DND-41 (cell line): ENCODE results near the gene HSPA1A.
"Not testable (repeated sequence)": the region's sequence is repeated elsewhere in the genome, so short reads cannot be mapped to it uniquely, and the experiment has no call there.

Experiments used
- ATAC-seq: fragments of 200-7000 bp; cut with Tn5 transposase; 3 replicates; pipeline ENCODE4 v1.9.1; 2021; ENCODE audit warnings: low read depth; ENCODE audit not compliant: insufficient read depth
- DNase-seq: peaks from one replicate; pipeline ENCODE4 v3.0.0-alpha.2; 2020
- H2AFZ ChIP-seq: 2 replicates; pipeline ENCODE4 v1.6.0; 2012; ENCODE audit warnings: low read depth, low read length
- H3K27ac ChIP-seq: 2 replicates; pipeline ENCODE4 v1.5.1; 2012; ENCODE audit warnings: low read length, inconsistent platforms
- H3K27me3 ChIP-seq: fragments of 200-600 bp; sonication (generic); 2 replicates; pipeline ENCODE4 v1.6.0; 2012; ENCODE audit warnings: low read length, mild to moderate bottlenecking, inconsistent platforms; ENCODE audit not compliant: insufficient read depth, poor library complexity
- H3K36me3 ChIP-seq: 2 replicates; pipeline ENCODE4 v1.5.1; 2012; ENCODE audit warnings: low read length, inconsistent platforms; ENCODE audit not compliant: insufficient read depth
- H3K4me1 ChIP-seq: 2 replicates; pipeline ENCODE4 v1.5.1; 2012; ENCODE audit warnings: mild to moderate bottlenecking, low read length; ENCODE audit not compliant: insufficient read depth
- H3K4me2 ChIP-seq: 2 replicates; pipeline ENCODE4 v1.6.0; 2012; ENCODE audit warnings: mild to moderate bottlenecking, moderate library complexity, low read length, inconsistent platforms; ENCODE audit not compliant: insufficient read depth
- H3K4me3 ChIP-seq, 2 experiments: fragments of 200-600 bp in 1 of 2; shearing (Covaris generic) in 1 of 2; 2 replicates each; pipeline ENCODE4 v1.5.1; 2012 to 2016; ENCODE audit warnings: inconsistent platforms in 2 of 2, low read length in 2 of 2, mild to moderate bottlenecking in 2 of 2, low read depth in 1 of 2, moderate library complexity in 1 of 2
- H3K79me2 ChIP-seq: 2 replicates; pipeline ENCODE4 v1.6.0; 2012; ENCODE audit warnings: low read length, inconsistent platforms; ENCODE audit not compliant: insufficient read depth
- H3K9ac ChIP-seq: 2 replicates; pipeline ENCODE4 v1.6.0; 2012; ENCODE audit warnings: low read depth, mild to moderate bottlenecking, inconsistent platforms, low read length, moderate library complexity
- H3K9me3 ChIP-seq: 2 replicates; pipeline ENCODE4 v1.5.1; 2012; ENCODE audit warnings: low read length, moderate library complexity, mild to moderate bottlenecking, inconsistent platforms; ENCODE audit not compliant: insufficient read depth, severe bottlenecking
- H4K20me1 ChIP-seq: 2 replicates; pipeline ENCODE4 v1.6.0; 2012; ENCODE audit warnings: low read length; ENCODE audit not compliant: insufficient read depth
- CTCF ChIP-seq: IDR thresholded peaks from 2 replicates; pipeline ENCODE4 v1.5.1; 2012; ENCODE audit warnings: borderline replicate concordance, low read length, moderate library complexity, mild to moderate bottlenecking; ENCODE audit not compliant: poor library complexity, severe bottlenecking; ENCODE audit errors: extremely low read depth
- EZH2 ChIP-seq: IDR thresholded peaks from 3 replicates; pipeline ENCODE4 v1.6.1; 2012; ENCODE audit warnings: borderline replicate concordance, low read depth, mild to moderate bottlenecking, moderate library complexity, low read length, inconsistent platforms; ENCODE audit not compliant: severe bottlenecking

HSPA1A gene

GRCh38 chr6:31837369-31838113, 22.2 kb downstream of the HSPA1A start:
- H3K27ac ChIP-seq: peak overlapping the region; percentile 32
- peaks cover 48% of the 10 kb centered on the region for H3K4me1 ChIP-seq
- DNase-seq (no peak), ATAC-seq (no peak)
- no peaks in the 10 kb centered on the region for H3K9me3 ChIP-seq
- H4K20me1 ChIP-seq: peaks cover 40% of the 10 kb centered on the region
- peak overlapping the region; percentile 86 to 92; a peak in 3 of 4 replicates for H3K4me3 ChIP-seq
- H2AFZ ChIP-seq: no peak overlapping the region
- H3K27me3 ChIP-seq: no peaks in the 10 kb centered on the region
- peaks cover 65% of the 10 kb centered on the region for H3K79me2 ChIP-seq
- H3K4me2 ChIP-seq: peak overlapping the region; percentile 88
- peaks cover 53% of the 10 kb centered on the region for H3K36me3 ChIP-seq
- H3K9ac ChIP-seq: peak overlapping the region; percentile 81
- TF ChIP-seq EZH2 (no peak), CTCF (no peak)

GRCh38 chr6:31838114-31838553, 22.8 kb downstream of the HSPA1A start:
- not testable (repeated sequence) for DNase-seq, H3K27me3 ChIP-seq, H3K27ac ChIP-seq, H2AFZ ChIP-seq, ATAC-seq, H3K9me3 ChIP-seq
- peaks cover 60% of the 10 kb centered on the region for H3K79me2 ChIP-seq
- H3K36me3 ChIP-seq: peaks cover 53% of the 10 kb centered on the region
- peaks cover 40% of the 10 kb centered on the region for H4K20me1 ChIP-seq
- peaks cover 45% of the 10 kb centered on the region for H3K4me1 ChIP-seq
- H3K4me3 ChIP-seq: peak overlapping the region in 1 of 2 experiments; percentile 86; a peak in 3 of 4 replicates
- H3K9ac ChIP-seq: peak overlapping the region; percentile 81
- peak overlapping the region; percentile 88; the same call in 1 of the 2 replicates for H3K4me2 ChIP-seq

- no peaks in the 10 kb centered on the region for H3K9me3 ChIP-seq
- no peak overlapping the region for H3K4me3 ChIP-seq
- peaks cover 40% of the 10 kb centered on the region for H4K20me1 ChIP-seq
- ATAC-seq (no peak), DNase-seq (no peak)
- H3K27me3 ChIP-seq: no peaks in the 10 kb centered on the region
- H3K4me1 ChIP-seq: peaks cover 37% of the 10 kb centered on the region
- peaks cover 53% of the 10 kb centered on the region for H3K36me3 ChIP-seq
- H3K9ac ChIP-seq: no peak overlapping the region
- H3K79me2 ChIP-seq: peaks cover 55% of the 10 kb centered on the region
- no peak overlapping the region for H3K27ac ChIP-seq
- H2AFZ ChIP-seq: no peak overlapping the region
- peak overlapping the region; percentile 88; the same call in 1 of the 2 replicates for H3K4me2 ChIP-seq
- no peak for TF ChIP-seq EZH2
- no peak for TF ChIP-seq CTCF
Observed at GRCh38 chr6:31838968-31839367, 23.6 kb downstream of the HSPA1A start.

- Histone ChIP-seq H3K36me3 (peaks cover 53% of the 10 kb centered on the region), H4K20me1 (peaks cover 40% of the 10 kb centered on the region), H3K4me1 (peaks cover 33% of the 10 kb centered on the region), H3K79me2 (peaks cover 47% of the 10 kb centered on the region)
- not testable (repeated sequence) for H2AFZ ChIP-seq, H3K27me3 ChIP-seq, H3K27ac ChIP-seq, ATAC-seq, H3K9me3 ChIP-seq, H3K4me3 ChIP-seq, H3K9ac ChIP-seq, DNase-seq, H3K4me2 ChIP-seq
Observed at GRCh38 chr6:31839779-31840126, 24.4 kb downstream of the HSPA1A start.
